B cell (primary cell): ENCODE data around the gene C21orf58. TPM values are rescaled to one million over a fixed set of nuclear protein-coding genes. Genes with fewer than 3 reads are reported as not detected.

Source experiments
- ATAC-seq: fragments of 200-7000 bp; cut with Tn5 transposase; one replicate; pipeline ENCODE4 v1.10.0; 2021; ENCODE audit warnings: low read depth, mild to moderate bottlenecking, moderate number of reproducible peaks, moderate library complexity
- CTCF ChIA-PET: fragments of 350-600 bp; sonication (Branson Sonifier 250); formaldehyde crosslinking; loops from one replicate; lab custom pipeline; 2021; ENCODE audit warnings: antibody characterized with exemption, inconsistent platforms; lab: Charles Lee
- POLR2A ChIA-PET: fragments of 350-600 bp; sonication (Branson Sonifier 250); formaldehyde crosslinking; loops from one replicate; lab custom pipeline; 2021; ENCODE audit warnings: antibody characterized with exemption; lab: Charles Lee
- DNase-seq: peaks from one replicate; pipeline ENCODE4 v3.0.0; 2013
- H2AFZ ChIP-seq: 2 replicates; pipeline ENCODE4 v1.6.1; 2012; ENCODE audit warnings: mild to moderate bottlenecking, low read depth, low read length; ENCODE audit not compliant: insufficient read depth, poor library complexity, severe bottlenecking
- H3K27ac ChIP-seq, 2 donors: 1 replicate in 1 of 2; 2 replicates in 1 of 2; pipeline ENCODE4 v1.5.1; 2012 to 2013; ENCODE audit warnings: low read length in 2 of 2, mild to moderate bottlenecking in 2 of 2, moderate library complexity in 1 of 2
- H3K27me3 ChIP-seq, 4 experiments: fragments of 200-600 bp in 1 of 4; sonication (generic) in 1 of 4; replicated peaks in 1 of 4; 1 replicate in 2 of 4; 2 replicates in 2 of 4; pipeline versions ENCODE4 v1.6.1 to v1.7.0; 2013 to 2016; ENCODE audit warnings: low read length in 3 of 4, mild to moderate bottlenecking in 2 of 4, mixed read lengths in 1 of 4, moderate library complexity in 1 of 4; ENCODE audit not compliant: insufficient read depth in 4 of 4, control insufficient read depth in 3 of 4; ENCODE audit errors: control extremely low read depth in 1 of 4
- H3K36me3 ChIP-seq, 2 experiments: replicated peaks in 1 of 2; 1 replicate in 1 of 2; 2 replicates in 1 of 2; pipeline versions ENCODE4 v1.6.1 to v1.7.1; 2013; ENCODE audit warnings: low read length in 1 of 2; ENCODE audit not compliant: insufficient read depth in 2 of 2, control insufficient read depth in 1 of 2; ENCODE audit errors: control extremely low read depth in 1 of 2, extremely low read depth in 1 of 2
- H3K4me1 ChIP-seq, 2 donors: fragments of 200-600 bp in 1 of 2; sonication (generic) in 1 of 2; 1 replicate in 1 of 2; 2 replicates in 1 of 2; pipeline versions ENCODE4 v1.5.1 to v1.6.1; 2013 to 2017; ENCODE audit warnings: low read length in 2 of 2; ENCODE audit not compliant: control insufficient read depth in 2 of 2, insufficient read depth in 2 of 2
- H3K4me2 ChIP-seq: replicated peaks from 2 replicates; pipeline ENCODE3; 2012; ENCODE audit warnings: mild to moderate bottlenecking, low read depth, low read length; ENCODE audit not compliant: poor library complexity, severe bottlenecking
- H3K4me3 ChIP-seq, 5 experiments: fragments of 200-600 bp in 1 of 5; sonication (generic) in 1 of 5; 1 replicate in 3 of 5; 2 replicates in 2 of 5; pipeline versions ENCODE4 v1.5.1 to v1.7.0; 2011 to 2016; ENCODE audit warnings: low read length in 4 of 5, mild to moderate bottlenecking in 4 of 5, low read depth in 2 of 5, control low read depth in 1 of 5, moderate library complexity in 1 of 5; ENCODE audit not compliant: insufficient read depth in 1 of 5; ENCODE audit errors: control extremely low read depth in 1 of 5, extremely low read depth in 1 of 5
- H3K79me2 ChIP-seq: fragments of 200-600 bp; sonication (generic); one replicate; pipeline ENCODE4 v1.6.0; 2016; ENCODE audit warnings: low read length; ENCODE audit not compliant: control insufficient read depth, insufficient read depth
- H3K9ac ChIP-seq: fragments of 200-600 bp; sonication (generic); 2 replicates; pipeline ENCODE4 v1.6.1; 2017; ENCODE audit warnings: mild to moderate bottlenecking, low read length, moderate library complexity
- H3K9me3 ChIP-seq, 3 donors: one replicate each; pipeline versions ENCODE4 v1.6.1 to v1.7.1; 2013; ENCODE audit warnings: low read length in 2 of 3; ENCODE audit not compliant: control insufficient read depth in 2 of 3, insufficient read depth in 1 of 3; ENCODE audit errors: control extremely low read depth in 1 of 3
- H4K20me1 ChIP-seq: 2 replicates; pipeline ENCODE4 v1.6.0; 2012; ENCODE audit warnings: mild to moderate bottlenecking, low read length; ENCODE audit not compliant: insufficient read depth, control insufficient read depth, poor library complexity, severe bottlenecking
- H3K27ac Mint-ChIP-seq: one replicate; pipeline ENCODE4 v1.8.0; 2021; ENCODE audit warnings: mixed read lengths
- H3K27me3 Mint-ChIP-seq: one replicate; pipeline ENCODE4 v1.8.0; 2021; ENCODE audit warnings: mixed read lengths
- H3K4me1 Mint-ChIP-seq: one replicate; pipeline ENCODE4 v1.8.0; 2021; ENCODE audit warnings: mixed read lengths
- H3K4me3 Mint-ChIP-seq: one replicate; pipeline ENCODE4 v1.8.0; 2021; ENCODE audit warnings: mixed read lengths
- H3K9me3 Mint-ChIP-seq: one replicate; pipeline ENCODE4 v1.8.0; 2022; ENCODE audit warnings: mixed read lengths; ENCODE audit not compliant: insufficient read depth
- EZH2 ChIP-seq: IDR thresholded peaks from 2 replicates; pipeline ENCODE4 v1.6.1; 2012; ENCODE audit warnings: borderline replicate concordance, low read depth, mild to moderate bottlenecking, moderate library complexity, low read length; ENCODE audit not compliant: insufficient read depth, poor library complexity, severe bottlenecking
- WGBS: methylation state at CpG from one replicate; pipeline ENCODE4 v1.1.5; 2013; ENCODE audit warnings: missing lambda C conversion rate; ENCODE audit not compliant: insufficient coverage; 5-methylcytosine and 5-hydroxymethylcytosine counted together
- intact Hi-C: fragments of 100-400 bp; cut with micrococcal nuclease; formaldehyde crosslinking; loops from one replicate; pipeline ENCODE4 v1.10.0; 2022
- polyA plus RNA-seq: library from polyadenylated mRNA; depleted of rRNA; stranded (reverse); fragments of >200 nt; gene quantifications from 2 replicates; pipeline ENCODE4 v1.2.3, GENCODE V29; 2012
- total RNA-seq, 2 donors: library from RNA; stranded (reverse); fragments of 120-200 nt in 1 of 2; gene quantifications; 1 replicate in 1 of 2; 2 replicates in 1 of 2; pipeline versions ENCODE4 v1.2.3 to v1.2.4, GENCODE V29; 2013 to 2022
- TF ChIP-seq, protein P1 (sequence below): fragments of 200-600 bp; IDR thresholded peaks from one replicate; pipeline ENCODE4 v1.8.0; 2022; ENCODE audit warnings: antibody characterized with exemption, mild to moderate bottlenecking

The C21orf58 gene
- total and polyA plus RNA-seq, 2 donors (not counting 1 experiment from before 2014, with no cell fraction given), result 6.3 to 9.5 TPM

DNA sequence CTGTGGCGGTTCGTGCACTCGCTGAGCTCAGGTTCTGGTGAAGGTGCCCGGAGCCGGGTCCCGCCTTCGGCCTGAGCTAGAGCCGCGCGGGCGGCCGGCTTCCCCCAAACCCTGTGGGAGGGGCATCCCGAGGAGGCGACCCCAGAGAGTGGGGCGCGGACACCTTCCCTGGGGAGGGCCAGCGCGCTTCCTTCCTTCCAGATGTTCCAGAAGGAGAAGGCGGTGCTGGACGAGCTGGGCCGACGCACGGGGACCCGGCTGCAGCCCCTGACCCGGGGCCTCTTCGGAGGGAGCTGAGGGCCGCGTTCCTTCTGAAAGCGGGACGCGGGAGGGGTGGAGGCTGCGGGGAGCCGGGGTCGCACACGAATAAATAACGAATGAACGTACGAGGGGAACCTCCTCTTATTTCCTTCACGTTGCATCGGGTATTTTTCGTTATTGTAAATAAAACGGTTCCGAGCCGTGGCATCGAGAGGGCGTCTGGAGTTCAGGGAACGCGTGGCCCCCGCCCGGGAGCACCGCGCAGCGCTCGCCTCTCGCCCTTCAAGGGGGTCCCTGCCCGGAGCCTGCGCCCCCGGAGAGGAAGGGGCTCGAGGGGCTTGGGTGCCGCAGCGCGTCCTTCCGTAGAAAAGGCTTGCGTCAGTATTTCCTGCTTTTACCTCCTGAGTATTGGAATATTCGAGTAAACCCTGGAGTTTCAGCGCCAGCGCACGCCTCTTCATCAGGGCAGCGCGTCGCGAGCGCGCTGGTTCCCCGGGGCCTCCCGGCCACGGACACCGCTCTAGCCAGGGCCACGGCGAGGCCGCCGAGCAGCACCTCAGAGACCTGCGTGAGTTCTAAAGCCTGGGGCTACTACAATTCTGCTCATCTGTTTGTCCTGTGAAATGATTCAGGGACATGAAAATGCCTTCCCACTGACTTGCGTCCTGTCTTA, 26.1 kb downstream of the C21orf58 start:
- H3K27me3 ChIP-seq, result peaks cover 0 to 10% (median 3%) of the 10 kb centered on the region in 4 experiments
- peak; percentile 31 for DNase-seq
- no peaks in the 10 kb centered on the region for H3K36me3 ChIP-seq
- H3K27ac Mint-ChIP-seq, result peak overlapping the region; percentile 79
- H3K27me3 Mint-ChIP-seq, result peaks cover 3% of the 10 kb centered on the region
- no peak overlapping the region for H3K27ac ChIP-seq
- TF ChIP-seq, protein P1, sequence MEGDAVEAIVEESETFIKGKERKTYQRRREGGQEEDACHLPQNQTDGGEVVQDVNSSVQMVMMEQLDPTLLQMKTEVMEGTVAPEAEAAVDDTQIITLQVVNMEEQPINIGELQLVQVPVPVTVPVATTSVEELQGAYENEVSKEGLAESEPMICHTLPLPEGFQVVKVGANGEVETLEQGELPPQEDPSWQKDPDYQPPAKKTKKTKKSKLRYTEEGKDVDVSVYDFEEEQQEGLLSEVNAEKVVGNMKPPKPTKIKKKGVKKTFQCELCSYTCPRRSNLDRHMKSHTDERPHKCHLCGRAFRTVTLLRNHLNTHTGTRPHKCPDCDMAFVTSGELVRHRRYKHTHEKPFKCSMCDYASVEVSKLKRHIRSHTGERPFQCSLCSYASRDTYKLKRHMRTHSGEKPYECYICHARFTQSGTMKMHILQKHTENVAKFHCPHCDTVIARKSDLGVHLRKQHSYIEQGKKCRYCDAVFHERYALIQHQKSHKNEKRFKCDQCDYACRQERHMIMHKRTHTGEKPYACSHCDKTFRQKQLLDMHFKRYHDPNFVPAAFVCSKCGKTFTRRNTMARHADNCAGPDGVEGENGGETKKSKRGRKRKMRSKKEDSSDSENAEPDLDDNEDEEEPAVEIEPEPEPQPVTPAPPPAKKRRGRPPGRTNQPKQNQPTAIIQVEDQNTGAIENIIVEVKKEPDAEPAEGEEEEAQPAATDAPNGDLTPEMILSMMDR, result no peak
- TF ChIP-seq EZH2, result no peak
- CTCF ChIA-PET, result no interaction called here
- peaks cover 0 to 12% (median 0%) of the 10 kb centered on the region in 3 donors for H3K9me3 ChIP-seq
- 6% methylated on average over 76 of the region's 84 CpGs for WGBS
- POLR2A ChIA-PET, result interaction anchor here (0.6 kb wide), 1 partner anchor 9 kb away, joined by 3 read pairs; no protein-coding TSS in a partner anchor
- H3K4me1 ChIP-seq, result peaks cover 9 to 14% of the 10 kb centered on the region in 2 donors
- peak overlapping the region; percentile 92 for H3K4me2 ChIP-seq
- intact Hi-C loops, result no loop called here
- H3K4me3 Mint-ChIP-seq, result peak overlapping the region; percentile 85
- H4K20me1 ChIP-seq, result no peaks in the 10 kb centered on the region
- peaks cover 11% of the 10 kb centered on the region for H3K4me1 Mint-ChIP-seq
- peak overlapping the region; percentile 63 for H3K9ac ChIP-seq
- H3K4me3 ChIP-seq, result peak overlapping the region; percentile 27 to 65 (median 55)
- peak overlapping the region; percentile 79 for H2AFZ ChIP-seq
- peak; percentile 36 for ATAC-seq
- H3K79me2 ChIP-seq, result no peaks in the 10 kb centered on the region
- no peaks in the 10 kb centered on the region for H3K9me3 Mint-ChIP-seq
